WTC11 (cell line): ENCODE data around the gene PTPRN. TPM values are rescaled to one million over a fixed set of nuclear protein-coding genes. Genes with fewer than 3 reads are reported as not detected.
A peak's percentile ranks its signal among the peaks of the same experiment; 100 is the strongest.

Experiments used
- ATAC-seq: fragments of 200-7000 bp; cut with Tn5 transposase; 2 replicates; pipeline ENCODE4 v1.10.0; 2021; ENCODE audit warnings: mild to moderate bottlenecking, moderate library complexity
- CTCF ChIA-PET: fragments of 300-600 bp; sonication (Branson Sonifier 250); formaldehyde crosslinking; loops from one replicate; lab custom pipeline; 2021; ENCODE audit warnings: antibody characterized with exemption; lab: Charles Lee
- POLR2A ChIA-PET: fragments of 350-600 bp; sonication (Branson Sonifier 250); formaldehyde crosslinking; loops from one replicate; lab custom pipeline; 2021; ENCODE audit warnings: antibody characterized with exemption; lab: Charles Lee
- DNase-seq: peaks from one replicate; pipeline ENCODE4 v3.0.0; 2021; ENCODE audit warnings: low spot score
- H3K27ac Mint-ChIP-seq: 2 replicates; pipeline ENCODE4 v1.8.0; 2021; ENCODE audit warnings: mixed read lengths
- H3K27me3 Mint-ChIP-seq: 2 replicates; pipeline ENCODE4 v1.8.0; 2021; ENCODE audit warnings: low read depth, mild to moderate bottlenecking, moderate library complexity, mixed read lengths
- H3K36me3 Mint-ChIP-seq: 2 replicates; pipeline ENCODE4 v1.8.0; 2021; ENCODE audit warnings: mixed read lengths
- H3K4me1 Mint-ChIP-seq: 2 replicates; pipeline ENCODE4 v1.8.0; 2022; ENCODE audit warnings: mixed read lengths
- H3K4me3 Mint-ChIP-seq: 2 replicates; pipeline ENCODE4 v1.8.0; 2021; ENCODE audit warnings: mild to moderate bottlenecking, moderate library complexity, mixed read lengths
- H3K9me3 Mint-ChIP-seq: 2 replicates; pipeline ENCODE4 v1.8.0; 2021; ENCODE audit warnings: mixed read lengths
- ATF1 ChIP-seq: sonication (generic); formaldehyde crosslinking; IDR thresholded peaks from 2 replicates; pipeline ENCODE4 v1.8.1; 2023; ENCODE audit warnings: mild to moderate bottlenecking, moderate library complexity, missing genetic modification reagents
- ATF2 ChIP-seq: sonication (generic); formaldehyde crosslinking; IDR thresholded peaks from 2 replicates; pipeline ENCODE4 v1.8.1; 2022; ENCODE audit warnings: low read depth, missing genetic modification reagents, borderline replicate concordance
- CREM ChIP-seq: sonication (generic); formaldehyde crosslinking; IDR thresholded peaks from 2 replicates; pipeline ENCODE4 v1.8.1; 2022; ENCODE audit warnings: mild to moderate bottlenecking, missing genetic modification reagents, moderate library complexity
- E2F4 ChIP-seq: sonication (generic); formaldehyde crosslinking; IDR thresholded peaks from 2 replicates; pipeline ENCODE4 v1.8.1; 2022; ENCODE audit warnings: low read depth, mild to moderate bottlenecking, moderate library complexity, missing genetic modification reagents, borderline replicate concordance
- EMX1 ChIP-seq: fragments of 250-450 bp; sonication (Bioruptor Pico); IDR thresholded peaks from 2 replicates; pipeline ENCODE4 v1.8.0; 2021; ENCODE audit warnings: mild to moderate bottlenecking
- FOXJ3 ChIP-seq: sonication (generic); formaldehyde crosslinking; IDR thresholded peaks from 2 replicates; pipeline ENCODE4 v1.9.0; 2021; ENCODE audit warnings: missing genetic modification reagents, mild to moderate bottlenecking, borderline replicate concordance
- FOXK1 ChIP-seq: sonication (generic); formaldehyde crosslinking; IDR thresholded peaks from 2 replicates; pipeline ENCODE4 v1.8.0; 2022; ENCODE audit warnings: mild to moderate bottlenecking, moderate library complexity, missing genetic modification reagents
- FOXP1 ChIP-seq: sonication (generic); formaldehyde crosslinking; IDR thresholded peaks from 2 replicates; pipeline ENCODE4 v1.8.0; 2022; ENCODE audit warnings: missing genetic modification reagents, mild to moderate bottlenecking, moderate library complexity, borderline replicate concordance
- IRF1 ChIP-seq: sonication (generic); formaldehyde crosslinking; IDR thresholded peaks from 2 replicates; pipeline ENCODE4 v1.8.0; 2023; ENCODE audit warnings: missing genetic modification reagents
- NFE2L1 ChIP-seq: sonication (generic); formaldehyde crosslinking; IDR thresholded peaks from 2 replicates; pipeline ENCODE4 v1.8.1; 2023; ENCODE audit warnings: missing genetic modification reagents
- SOX15 ChIP-seq: fragments of 250-450 bp; sonication (Bioruptor Pico); IDR thresholded peaks from 2 replicates; pipeline ENCODE4 v1.9.0; 2021; ENCODE audit warnings: mild to moderate bottlenecking
- ZNF138 ChIP-seq: sonication (generic); formaldehyde crosslinking; conservative IDR thresholded peaks from 2 replicates; pipeline ENCODE4 v1.8.1; 2022; ENCODE audit warnings: mild to moderate bottlenecking, moderate library complexity, missing genetic modification reagents
- ZNF532 ChIP-seq: fragments of 250-450 bp; sonication (Bioruptor Pico); IDR thresholded peaks from 2 replicates; pipeline ENCODE4 v1.9.0; 2021; ENCODE audit warnings: mild to moderate bottlenecking, borderline replicate concordance
- total RNA-seq: library from RNA; stranded (reverse); gene quantifications from 3 replicates; pipeline ENCODE4 v1.2.3, GENCODE V29; 2021
- TF ChIP-seq, protein P1 (sequence below): sonication (generic); formaldehyde crosslinking; IDR thresholded peaks from 2 replicates; pipeline ENCODE4 v1.8.0; 2022; ENCODE audit warnings: missing genetic modification reagents
- TF ChIP-seq, protein P2 (sequence below): sonication (generic); formaldehyde crosslinking; IDR thresholded peaks from 2 replicates; pipeline ENCODE4 v1.8.1; 2022; ENCODE audit warnings: missing genetic modification reagents, borderline replicate concordance
- TF ChIP-seq, protein P3 (sequence below): fragments of 200-600 bp; IDR thresholded peaks from 2 replicates; pipeline ENCODE4 v1.8.0; 2022; ENCODE audit warnings: antibody characterized with exemption
- TF ChIP-seq, protein P4 (sequence below): sonication (generic); formaldehyde crosslinking; IDR thresholded peaks from 2 replicates; pipeline ENCODE4 v1.8.1; 2023; ENCODE audit warnings: mild to moderate bottlenecking, missing genetic modification reagents

The PTPRN gene
- total RNA-seq, 1 experiment from 2014 or later: 3.8 TPM

- ChIA-PET CTCF (interaction anchor here (0.9 to 1.7 kb wide), 8 partner anchors 32 to 188 kb away, joined by 3 to 20 read pairs (median 4); partner anchors contain the start of gene DNAJB2), POLR2A (interaction anchor here (1.1 to 1.8 kb wide), 6 partner anchors 8 to 142 kb away, joined by 5 to 14 read pairs (median 6); partner anchors contain the start of genes ABCB6, ANKZF1, ATG9A and DNPEP)
- Mint-ChIP-seq H3K27me3 (no peaks in the 10 kb centered on the region), H3K36me3 (peaks cover 13% of the 10 kb centered on the region; the same call in 1 of the 2 replicates), H3K4me1 (peaks cover 22% of the 10 kb centered on the region), H3K27ac (peak overlapping the region; percentile 96), H3K9me3 (no peaks in the 10 kb centered on the region), H3K4me3 (peak overlapping the region; percentile 93)
- TF ChIP-seq SOX15 (CRISPR knock-in tag): no peak
- TF ChIP-seq, protein P1, sequence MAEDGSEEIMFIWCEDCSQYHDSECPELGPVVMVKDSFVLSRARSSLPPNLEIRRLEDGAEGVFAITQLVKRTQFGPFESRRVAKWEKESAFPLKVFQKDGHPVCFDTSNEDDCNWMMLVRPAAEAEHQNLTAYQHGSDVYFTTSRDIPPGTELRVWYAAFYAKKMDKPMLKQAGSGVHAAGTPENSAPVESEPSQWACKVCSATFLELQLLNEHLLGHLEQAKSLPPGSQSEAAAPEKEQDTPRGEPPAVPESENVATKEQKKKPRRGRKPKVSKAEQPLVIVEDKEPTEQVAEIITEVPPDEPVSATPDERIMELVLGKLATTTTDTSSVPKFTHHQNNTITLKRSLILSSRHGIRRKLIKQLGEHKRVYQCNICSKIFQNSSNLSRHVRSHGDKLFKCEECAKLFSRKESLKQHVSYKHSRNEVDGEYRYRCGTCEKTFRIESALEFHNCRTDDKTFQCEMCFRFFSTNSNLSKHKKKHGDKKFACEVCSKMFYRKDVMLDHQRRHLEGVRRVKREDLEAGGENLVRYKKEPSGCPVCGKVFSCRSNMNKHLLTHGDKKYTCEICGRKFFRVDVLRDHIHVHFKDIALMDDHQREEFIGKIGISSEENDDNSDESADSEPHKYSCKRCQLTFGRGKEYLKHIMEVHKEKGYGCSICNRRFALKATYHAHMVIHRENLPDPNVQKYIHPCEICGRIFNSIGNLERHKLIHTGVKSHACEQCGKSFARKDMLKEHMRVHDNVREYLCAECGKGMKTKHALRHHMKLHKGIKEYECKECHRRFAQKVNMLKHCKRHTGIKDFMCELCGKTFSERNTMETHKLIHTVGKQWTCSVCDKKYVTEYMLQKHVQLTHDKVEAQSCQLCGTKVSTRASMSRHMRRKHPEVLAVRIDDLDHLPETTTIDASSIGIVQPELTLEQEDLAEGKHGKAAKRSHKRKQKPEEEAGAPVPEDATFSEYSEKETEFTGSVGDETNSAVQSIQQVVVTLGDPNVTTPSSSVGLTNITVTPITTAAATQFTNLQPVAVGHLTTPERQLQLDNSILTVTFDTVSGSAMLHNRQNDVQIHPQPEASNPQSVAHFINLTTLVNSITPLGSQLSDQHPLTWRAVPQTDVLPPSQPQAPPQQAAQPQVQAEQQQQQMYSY (CRISPR knock-in tag): no peak
- TF ChIP-seq FOXP1 (CRISPR knock-in tag): no peak
- no peak for TF ChIP-seq FOXJ3 (CRISPR knock-in tag)
- no peak for TF ChIP-seq ATF1 (CRISPR knock-in tag)
- TF ChIP-seq, protein P2, sequence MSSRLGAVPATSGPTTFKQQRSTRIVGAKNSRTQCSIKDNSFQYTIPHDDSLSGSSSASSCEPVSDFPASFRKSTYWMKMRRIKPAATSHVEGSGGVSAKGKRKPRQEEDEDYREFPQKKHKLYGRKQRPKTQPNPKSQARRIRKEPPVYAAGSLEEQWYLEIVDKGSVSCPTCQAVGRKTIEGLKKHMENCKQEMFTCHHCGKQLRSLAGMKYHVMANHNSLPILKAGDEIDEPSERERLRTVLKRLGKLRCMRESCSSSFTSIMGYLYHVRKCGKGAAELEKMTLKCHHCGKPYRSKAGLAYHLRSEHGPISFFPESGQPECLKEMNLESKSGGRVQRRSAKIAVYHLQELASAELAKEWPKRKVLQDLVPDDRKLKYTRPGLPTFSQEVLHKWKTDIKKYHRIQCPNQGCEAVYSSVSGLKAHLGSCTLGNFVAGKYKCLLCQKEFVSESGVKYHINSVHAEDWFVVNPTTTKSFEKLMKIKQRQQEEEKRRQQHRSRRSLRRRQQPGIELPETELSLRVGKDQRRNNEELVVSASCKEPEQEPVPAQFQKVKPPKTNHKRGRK: no peak
- no peak for TF ChIP-seq IRF1 (CRISPR knock-in tag)
- no peak for TF ChIP-seq E2F4 (CRISPR knock-in tag)
- TF ChIP-seq EMX1 (CRISPR knock-in tag): no peak
- TF ChIP-seq ZNF532: no peak
- no peak for TF ChIP-seq CREM (CRISPR knock-in tag)
- no peak for TF ChIP-seq NFE2L1 (CRISPR knock-in tag)
- TF ChIP-seq, protein P3, sequence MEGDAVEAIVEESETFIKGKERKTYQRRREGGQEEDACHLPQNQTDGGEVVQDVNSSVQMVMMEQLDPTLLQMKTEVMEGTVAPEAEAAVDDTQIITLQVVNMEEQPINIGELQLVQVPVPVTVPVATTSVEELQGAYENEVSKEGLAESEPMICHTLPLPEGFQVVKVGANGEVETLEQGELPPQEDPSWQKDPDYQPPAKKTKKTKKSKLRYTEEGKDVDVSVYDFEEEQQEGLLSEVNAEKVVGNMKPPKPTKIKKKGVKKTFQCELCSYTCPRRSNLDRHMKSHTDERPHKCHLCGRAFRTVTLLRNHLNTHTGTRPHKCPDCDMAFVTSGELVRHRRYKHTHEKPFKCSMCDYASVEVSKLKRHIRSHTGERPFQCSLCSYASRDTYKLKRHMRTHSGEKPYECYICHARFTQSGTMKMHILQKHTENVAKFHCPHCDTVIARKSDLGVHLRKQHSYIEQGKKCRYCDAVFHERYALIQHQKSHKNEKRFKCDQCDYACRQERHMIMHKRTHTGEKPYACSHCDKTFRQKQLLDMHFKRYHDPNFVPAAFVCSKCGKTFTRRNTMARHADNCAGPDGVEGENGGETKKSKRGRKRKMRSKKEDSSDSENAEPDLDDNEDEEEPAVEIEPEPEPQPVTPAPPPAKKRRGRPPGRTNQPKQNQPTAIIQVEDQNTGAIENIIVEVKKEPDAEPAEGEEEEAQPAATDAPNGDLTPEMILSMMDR: no peak
- TF ChIP-seq, protein P4, sequence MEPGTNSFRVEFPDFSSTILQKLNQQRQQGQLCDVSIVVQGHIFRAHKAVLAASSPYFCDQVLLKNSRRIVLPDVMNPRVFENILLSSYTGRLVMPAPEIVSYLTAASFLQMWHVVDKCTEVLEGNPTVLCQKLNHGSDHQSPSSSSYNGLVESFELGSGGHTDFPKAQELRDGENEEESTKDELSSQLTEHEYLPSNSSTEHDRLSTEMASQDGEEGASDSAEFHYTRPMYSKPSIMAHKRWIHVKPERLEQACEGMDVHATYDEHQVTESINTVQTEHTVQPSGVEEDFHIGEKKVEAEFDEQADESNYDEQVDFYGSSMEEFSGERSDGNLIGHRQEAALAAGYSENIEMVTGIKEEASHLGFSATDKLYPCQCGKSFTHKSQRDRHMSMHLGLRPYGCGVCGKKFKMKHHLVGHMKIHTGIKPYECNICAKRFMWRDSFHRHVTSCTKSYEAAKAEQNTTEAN (CRISPR knock-in tag): no peak
- TF ChIP-seq FOXK1 (CRISPR knock-in tag): no peak
- no peak for TF ChIP-seq ATF2 (CRISPR knock-in tag)
- no peak for TF ChIP-seq ZNF138 (CRISPR knock-in tag)
- no peak for DNase-seq
- no peak for ATAC-seq
Observed at GRCh38 chr2:219245899-219246230, 63.3 kb downstream of the PTPRN start.
